ENCODE data around the gene ATP8B4. TPM values are rescaled to one million over a fixed set of nuclear protein-coding genes. Genes with fewer than 3 reads are reported as not detected.

The ATP8B4 gene
- polyA plus RNA-seq, 1 of the 3 experiments (the other 2 are of a cell fraction) = 0.03 TPM

GRCh38 chr15:49809894-49810609 is 309.0 kb downstream of the ATP8B4 start:
- no peaks in the 10 kb centered on the region for H4K20me1 ChIP-seq (ENCODE audit: insufficient read depth)
- H3K36me3 ChIP-seq (replicated peaks in 1 of 2; ENCODE audit: control insufficient read depth in 1 of 2, insufficient read depth in 2 of 2, low read length in 1 of 2) = no peaks in the 10 kb centered on the region
- ChIA-PET POLR2A (no interaction called here), CTCF (no interaction called here)
- no peak for DNase-seq
- no peaks in the 10 kb centered on the region for H3K9me3 ChIP-seq
- H3K27ac ChIP-seq (ENCODE audit: low read depth in 2 of 2, low read length in 1 of 2) = no peak overlapping the region
- H3K4me2 ChIP-seq = no peak overlapping the region
- H3K79me2 ChIP-seq (ENCODE audit: insufficient read depth) = no peaks in the 10 kb centered on the region
- H3K9ac ChIP-seq = no peak overlapping the region
- H3K27me3 ChIP-seq (ENCODE audit: insufficient read depth) = no peaks in the 10 kb centered on the region
- H3K9me2 ChIP-seq = no peaks in the 10 kb centered on the region
- H3K4me1 ChIP-seq (ENCODE audit: control insufficient read depth in 1 of 2, insufficient read depth in 2 of 2, low read depth in 1 of 2, low read length in 1 of 2) = peaks cover 0 to 2% of the 10 kb centered on the region in 2 experiments; a peak in 1 of 4 replicates
- 16% methylated on average over 2 of the region's 2 CpGs for WGBS (ENCODE audit: low lambda C conversion rate)
- H2AFZ ChIP-seq (ENCODE audit: low read depth) = no peak overlapping the region
- H3F3A ChIP-seq (replicated peaks; ENCODE audit: insufficient read depth) = no peaks in the 10 kb centered on the region
- no peak overlapping the region for H3K4me3 ChIP-seq (ENCODE audit: low read depth in 2 of 2, low read length in 1 of 2)
- no peak for TF ChIP-seq MXI1 (IDR thresholded peaks at IDR 0.05; ENCODE audit: low read depth, low read length)
- TF ChIP-seq PBX3 (IDR thresholded peaks at IDR 0.05) = no peak
- no peak for TF ChIP-seq FOXM1 (IDR thresholded peaks at IDR 0.05; ENCODE audit: low read depth)
- TF ChIP-seq USF1 (IDR thresholded peaks at IDR 0.05; ENCODE audit: borderline replicate concordance, low read depth) = no peak
- no peak for TF ChIP-seq NFIC (IDR thresholded peaks at IDR 0.05; ENCODE audit: borderline replicate concordance)
- no peak for TF ChIP-seq GATA2 (CRISPR knock-in tag; IDR thresholded peaks at IDR 0.05)

- Histone ChIP-seq H3F3A (replicated peaks; ENCODE audit: insufficient read depth) (no peaks in the 10 kb centered on the region), H3K4me3 (ENCODE audit: low read depth in 2 of 2, low read length in 1 of 2) (no peak overlapping the region), H3K9me3 (no peaks in the 10 kb centered on the region), H3K36me3 (replicated peaks in 1 of 2; ENCODE audit: control insufficient read depth in 1 of 2, insufficient read depth in 2 of 2, low read length in 1 of 2) (no peaks in the 10 kb centered on the region), H3K4me2 (no peak overlapping the region), H4K20me1 (ENCODE audit: insufficient read depth) (no peaks in the 10 kb centered on the region), H3K4me1 (ENCODE audit: control insufficient read depth in 1 of 2, insufficient read depth in 2 of 2, low read depth in 1 of 2, low read length in 1 of 2) (peaks cover 0 to 2% of the 10 kb centered on the region in 2 experiments; a peak in 1 of 4 replicates), H3K27ac (ENCODE audit: low read depth in 2 of 2, low read length in 1 of 2) (no peak overlapping the region), H3K79me2 (ENCODE audit: insufficient read depth) (no peaks in the 10 kb centered on the region), H3K27me3 (ENCODE audit: insufficient read depth) (no peaks in the 10 kb centered on the region), H3K9me2 (no peaks in the 10 kb centered on the region), H2AFZ (ENCODE audit: low read depth) (no peak overlapping the region), H3K9ac (no peak overlapping the region)
- POLR2A ChIA-PET = no interaction called here
- 29% methylated on average over 1 of the region's 1 CpG for WGBS (ENCODE audit: low lambda C conversion rate)
- TF ChIP-seq CTCF (IDR thresholded peaks at IDR 0.05) (no peak), YY1 (IDR thresholded peaks at IDR 0.05; ENCODE audit: low read depth) (no peak), ZBTB33 (IDR thresholded peaks at IDR 0.05; ENCODE audit: borderline replicate concordance, low read depth) (no peak), MEF2A (IDR thresholded peaks at IDR 0.05; ENCODE audit: borderline replicate concordance, low read depth) (no peak), PBX3 (IDR thresholded peaks at IDR 0.05) (no peak), TEAD4 (IDR thresholded peaks at IDR 0.05; ENCODE audit: borderline replicate concordance, insufficient read depth) (no peak), FOXM1 (IDR thresholded peaks at IDR 0.05; ENCODE audit: low read depth) (no peak)
- no peak for DNase-seq
- CTCF ChIA-PET = interaction anchor here (1.0 kb wide), 1 partner anchor 662 kb away, joined by 3 read pairs; no protein-coding TSS in a partner anchor
Measured at GRCh38 chr15:49808341-49808740, 310.7 kb downstream of the ATP8B4 start.

Measured in SK-N-SH (cell line).